Hindlimb muscle (tissue), 1 donor: ENCODE data around the gene TFCP2. TPM values are rescaled to one million over a fixed set of nuclear protein-coding genes. Genes with fewer than 3 reads are reported as not detected.

Experiments used
- DNase-seq: peaks from one replicate; pipeline ENCODE4 v3.0.0-alpha.2; 2013
- polyA plus RNA-seq: library from polyadenylated mRNA; unstranded; fragments of 120-200 nt; gene quantifications from one replicate; pipeline ENCODE4 v1.2.1, GENCODE V29; 2013; ENCODE audit not compliant: insufficient read length

TFCP2 gene
- polyA plus RNA-seq, 1 donor: 41.5 TPM

DNA sequence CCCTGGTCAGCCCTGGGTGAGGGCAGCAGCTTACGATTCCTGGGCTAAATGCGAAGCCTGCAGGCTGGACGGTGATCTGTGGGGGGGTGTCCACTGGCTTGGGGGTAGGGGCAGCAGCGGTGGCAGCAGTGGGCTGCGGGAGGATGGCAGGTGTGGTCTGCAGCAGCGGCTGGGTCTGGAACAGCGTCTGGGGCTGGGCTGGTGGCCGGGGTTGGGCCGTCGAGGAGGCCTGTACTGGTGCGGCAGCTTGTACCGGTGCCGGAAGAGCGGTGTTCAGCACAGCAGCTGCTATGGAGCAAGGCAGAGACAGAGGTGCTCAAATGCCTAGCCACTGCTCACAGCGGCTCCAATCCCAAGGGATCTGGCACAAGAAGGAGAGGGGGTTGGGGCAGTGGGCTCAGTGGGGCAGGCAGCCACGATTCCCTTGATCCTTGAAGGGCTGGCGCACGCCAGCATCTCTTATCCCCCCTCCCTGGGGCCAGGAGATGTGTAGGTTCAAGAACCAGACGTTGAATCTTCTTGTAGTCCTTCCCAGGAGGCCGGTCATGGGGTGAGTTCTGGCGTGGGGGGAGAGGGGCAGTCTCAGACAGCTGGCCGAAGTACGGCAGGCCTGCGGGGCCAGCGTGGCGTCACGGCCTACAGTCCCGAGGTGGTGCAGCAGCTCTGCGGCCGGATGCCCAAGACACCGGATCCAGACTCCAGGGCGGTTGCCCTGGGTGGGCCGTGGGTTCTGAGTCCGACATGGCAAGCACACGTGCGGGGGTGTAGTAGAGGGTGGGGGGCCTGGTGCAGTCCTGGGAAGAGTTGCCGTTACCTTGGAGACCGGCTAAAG is 25.0 kb upstream of the TFCP2 start:
- no peak for DNase-seq

DNA sequence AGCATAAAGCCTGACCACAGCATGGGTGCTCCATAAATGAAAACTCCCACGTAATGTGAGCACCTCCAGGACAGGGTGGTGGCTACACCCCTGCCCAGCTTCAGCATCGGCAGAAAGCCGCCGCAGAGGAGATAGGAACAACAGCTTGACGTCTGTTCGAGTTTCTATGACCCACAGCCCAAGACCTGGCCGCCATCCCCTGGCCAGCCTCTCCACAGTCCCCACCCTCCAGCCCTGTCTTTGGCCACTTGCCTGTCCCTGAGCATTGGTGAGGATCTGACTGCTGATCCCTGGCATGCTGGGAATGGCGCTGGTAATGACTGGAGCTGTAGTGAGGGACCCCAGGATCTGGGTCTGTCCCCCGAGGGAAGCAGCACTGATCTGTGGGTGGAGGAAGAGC is 23.6 kb upstream of the TFCP2 start:
- DNase-seq: no peak

DNA sequence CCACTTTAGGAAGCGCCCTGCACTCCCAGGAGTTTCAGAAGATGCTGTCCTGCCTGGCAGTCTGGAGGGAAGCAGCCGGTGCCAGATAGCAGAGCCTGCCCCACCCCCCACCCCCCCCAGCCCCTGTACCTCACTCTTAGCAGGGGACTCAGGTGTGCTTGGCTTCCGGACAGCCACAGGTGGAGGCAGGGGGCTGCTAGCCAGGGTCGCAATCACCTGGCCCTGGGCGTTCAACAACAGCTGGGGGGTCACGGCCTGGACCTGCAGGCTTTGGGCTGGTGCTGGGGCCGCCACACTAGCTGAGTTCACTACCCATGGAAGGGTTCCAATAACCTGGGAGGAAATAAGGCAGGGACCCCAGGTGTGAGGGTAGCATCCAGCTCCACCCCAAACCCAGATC is 22.9 kb upstream of the TFCP2 start:
- no peak for DNase-seq

DNA sequence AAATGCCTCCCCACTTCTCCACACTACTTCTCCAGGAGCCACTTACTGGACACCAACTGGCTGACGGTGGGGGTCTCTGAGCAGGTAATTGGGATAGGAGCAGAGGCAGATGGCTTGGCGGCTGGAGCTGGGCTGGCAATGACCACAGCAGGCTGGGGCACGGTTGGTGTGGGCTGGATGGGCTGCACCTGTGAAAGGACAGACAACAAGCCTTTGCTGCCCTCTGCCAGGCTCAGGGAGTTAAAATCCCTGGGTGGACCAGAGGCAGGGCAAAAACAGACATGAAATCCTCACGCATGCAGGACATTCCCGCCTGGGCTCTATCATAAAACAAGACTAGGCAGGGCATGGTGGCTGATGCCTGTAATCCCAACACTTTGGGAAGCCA is 19.3 kb upstream of the TFCP2 start:
- no peak for DNase-seq

DNA sequence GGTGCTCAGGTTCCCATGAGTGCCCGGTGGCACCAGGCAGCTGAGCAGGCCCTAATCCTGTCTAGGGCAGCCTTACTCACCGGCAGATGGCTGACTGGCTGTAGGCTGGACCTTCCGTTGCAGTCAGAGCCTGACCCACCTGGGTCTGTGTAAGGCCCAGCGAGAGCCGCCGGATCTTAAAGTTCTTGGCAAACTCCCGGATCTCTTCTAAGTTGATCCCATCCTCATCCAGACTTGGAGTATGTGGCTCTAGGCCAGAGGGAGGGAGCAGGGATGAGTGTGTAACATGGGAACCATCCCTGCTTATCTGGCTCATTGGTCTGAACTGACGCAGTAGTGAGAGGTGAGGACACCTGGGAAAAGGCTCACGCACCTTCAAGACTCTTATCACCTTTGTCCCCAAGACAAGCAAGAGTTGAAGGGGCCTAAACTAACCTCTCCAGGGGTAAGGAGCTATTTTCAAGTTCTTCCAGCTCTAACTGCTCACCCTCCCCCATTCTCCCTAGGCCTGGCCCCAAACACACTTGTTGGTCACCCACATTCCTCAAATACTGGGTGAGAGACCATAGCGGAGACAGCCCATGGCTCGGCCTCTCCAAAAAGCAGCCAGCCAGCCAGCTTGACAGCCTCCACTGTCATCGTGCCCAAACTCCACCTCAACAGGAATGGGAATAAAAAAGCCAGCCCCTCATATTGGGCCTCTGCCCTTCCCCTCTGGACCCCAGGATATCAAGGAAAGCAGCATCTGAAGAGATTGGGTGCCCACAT is 18.8 kb upstream of the TFCP2 start:
- no peak for DNase-seq

DNA sequence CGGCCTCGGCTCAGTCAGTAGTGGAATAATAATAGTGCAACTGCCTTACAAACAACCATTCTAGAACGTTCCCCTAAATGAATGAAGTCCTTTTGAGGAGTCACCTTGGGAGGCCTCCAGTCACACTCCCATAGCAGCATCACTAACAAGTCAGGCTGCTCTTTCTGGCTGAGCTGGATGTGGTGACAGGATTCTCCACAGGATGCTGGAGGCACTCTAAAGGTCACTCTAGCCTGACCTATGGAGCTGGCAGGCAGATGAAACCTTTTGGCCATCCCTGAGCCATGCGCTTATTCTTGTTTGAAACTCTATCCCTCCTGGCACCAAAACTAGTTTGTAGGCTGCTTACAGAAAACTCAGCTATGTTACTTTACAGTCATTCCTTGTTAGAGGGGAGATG is 17.9 kb upstream of the TFCP2 start:
- DNase-seq: no peak

DNA sequence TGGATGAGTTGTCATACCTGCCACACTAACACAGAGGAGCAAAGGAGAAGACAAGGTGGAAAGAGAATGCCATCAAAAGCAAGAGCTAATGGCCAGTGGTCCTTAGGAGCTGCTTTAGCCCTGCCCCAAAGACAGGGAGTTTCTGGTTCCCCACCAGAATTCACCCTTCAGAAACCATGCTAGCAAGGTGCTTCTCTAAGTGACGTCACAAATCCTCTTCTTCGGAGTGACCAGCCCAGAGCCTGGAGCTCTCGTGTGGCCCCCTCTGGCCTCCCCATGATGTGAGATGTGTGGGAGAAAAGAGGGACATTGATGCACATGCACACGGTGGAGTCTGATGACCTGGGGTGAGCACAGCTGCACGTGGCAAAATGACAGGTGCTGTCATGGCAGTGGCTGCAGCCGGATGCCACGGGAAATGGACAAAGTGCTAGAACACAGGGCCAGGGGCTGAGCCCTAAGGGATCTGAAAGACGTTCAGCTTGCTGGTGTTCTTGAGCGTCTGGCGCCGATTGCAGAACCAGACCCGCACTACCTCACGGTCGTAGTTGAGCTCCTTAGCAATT is 16.9 kb upstream of the TFCP2 start:
- DNase-seq: no peak

DNA sequence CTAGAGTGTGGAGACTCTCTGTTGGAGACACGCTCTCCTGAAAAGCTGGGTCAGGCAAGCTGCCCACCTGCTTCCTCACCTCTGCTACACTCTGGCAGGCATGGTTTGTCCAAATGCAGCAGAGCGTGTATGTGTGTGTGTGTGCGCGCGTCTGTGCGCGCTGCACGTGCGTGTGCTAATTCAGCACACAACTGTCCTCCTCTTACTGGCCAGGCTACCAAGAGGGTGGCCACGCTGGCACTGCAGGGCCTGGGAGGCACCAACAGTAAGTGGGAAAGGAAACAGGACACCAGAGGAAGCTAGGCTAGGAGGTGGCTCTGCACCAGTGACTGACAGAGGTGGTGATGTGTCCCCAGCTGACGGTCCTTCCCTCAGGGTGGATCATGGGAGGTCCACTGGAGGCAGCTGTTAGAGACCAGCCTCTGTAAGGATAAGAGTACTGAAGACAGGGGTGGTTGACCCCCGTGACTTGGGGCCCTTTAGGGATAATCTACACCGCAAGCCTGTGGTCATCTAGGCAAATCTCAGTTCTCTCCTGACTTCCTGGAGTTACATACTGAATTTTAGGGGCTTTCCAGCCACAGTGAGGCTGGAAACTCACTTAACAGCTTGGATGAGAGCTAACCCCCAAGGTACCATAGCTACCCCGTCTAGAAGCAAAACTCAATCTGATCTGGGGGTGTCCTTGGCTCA is 15.6 kb upstream of the TFCP2 start:
- no peak for DNase-seq

DNA sequence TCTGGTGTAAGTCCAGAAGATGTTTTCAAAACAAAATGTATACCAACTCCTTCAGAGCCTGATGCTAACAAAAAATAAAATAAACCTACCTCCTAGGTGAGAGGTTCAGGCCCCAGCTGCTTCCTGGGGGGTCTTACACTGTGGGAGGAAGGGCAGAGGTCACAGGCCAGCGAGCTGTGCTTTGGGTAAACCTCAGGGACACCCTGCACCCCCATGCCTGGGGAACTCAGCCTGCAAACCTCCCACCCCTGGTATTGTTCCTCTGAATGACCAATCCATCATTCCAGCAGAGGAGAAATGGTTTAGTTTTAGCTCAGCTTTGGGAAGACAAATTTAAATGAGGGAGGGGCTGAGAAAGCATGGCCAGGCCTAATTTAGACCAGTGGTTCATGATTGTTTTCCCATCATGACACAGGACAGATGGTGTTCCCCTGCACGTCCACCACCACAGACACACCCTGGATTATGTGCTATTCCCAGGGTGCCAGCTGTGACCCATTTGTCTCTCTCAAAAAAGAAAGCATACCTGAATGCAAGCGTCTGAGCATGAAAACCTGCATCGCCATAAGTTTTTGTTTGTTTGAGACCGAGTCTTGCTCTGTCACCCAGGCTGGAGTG is 14.5 kb upstream of the TFCP2 start:
- no peak for DNase-seq

DNA sequence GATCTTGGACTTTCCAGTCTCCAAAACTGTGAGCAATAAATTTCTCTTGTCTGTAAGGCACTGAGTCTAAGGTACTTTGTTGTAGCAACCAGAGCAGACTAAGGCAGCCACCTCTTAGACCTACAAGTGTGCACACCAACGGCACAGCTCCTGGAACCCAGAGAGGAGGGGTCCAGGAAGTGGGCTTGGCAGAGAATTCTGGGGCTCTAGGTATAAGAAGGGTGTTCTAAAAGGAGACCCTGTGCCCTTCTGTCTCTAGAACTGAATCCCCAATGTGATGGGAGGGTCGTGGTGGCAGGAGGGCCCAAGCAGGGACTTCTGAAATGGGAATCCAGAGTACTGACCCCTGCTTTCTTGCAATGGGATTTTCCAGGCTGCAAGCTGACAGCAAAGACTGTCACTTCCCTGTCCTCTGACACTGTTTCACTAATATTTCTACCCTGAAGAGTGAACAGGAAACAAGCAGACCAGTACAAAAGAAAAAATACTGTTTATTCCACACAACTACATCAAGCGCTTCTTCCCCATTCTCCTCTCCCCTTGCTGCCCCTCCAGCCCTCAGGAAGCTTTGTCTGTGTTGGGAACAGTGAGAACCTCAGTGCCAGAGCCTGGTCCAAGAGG is 13.6 kb upstream of the TFCP2 start:
- no peak for DNase-seq

DNA sequence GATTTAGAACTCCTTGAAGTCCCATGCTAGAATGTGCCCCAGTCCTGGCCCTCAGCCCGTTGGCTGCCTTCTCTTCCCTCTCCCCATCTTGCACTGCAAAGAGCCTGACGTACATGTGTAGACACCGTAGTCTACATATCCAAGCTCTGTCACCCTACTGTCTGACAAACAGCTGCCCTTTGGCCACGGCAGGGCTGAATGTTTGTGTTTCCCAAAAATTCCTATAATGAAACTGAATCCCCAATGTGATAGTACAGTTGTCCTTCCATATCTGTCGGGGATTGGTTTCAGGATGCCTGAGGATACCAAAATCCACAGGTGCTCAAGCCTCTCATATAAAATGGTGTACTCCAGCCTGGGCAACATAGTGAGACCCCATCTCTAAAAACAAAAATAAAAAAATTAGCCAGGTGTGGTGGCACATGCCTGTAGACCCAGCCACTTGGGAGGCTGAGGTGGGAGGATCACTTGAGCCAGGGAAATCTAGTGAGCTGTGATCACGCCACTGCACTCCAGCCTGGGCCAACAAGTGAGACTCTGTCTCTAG is 12.3 kb upstream of the TFCP2 start:
- DNase-seq: no peak

DNA sequence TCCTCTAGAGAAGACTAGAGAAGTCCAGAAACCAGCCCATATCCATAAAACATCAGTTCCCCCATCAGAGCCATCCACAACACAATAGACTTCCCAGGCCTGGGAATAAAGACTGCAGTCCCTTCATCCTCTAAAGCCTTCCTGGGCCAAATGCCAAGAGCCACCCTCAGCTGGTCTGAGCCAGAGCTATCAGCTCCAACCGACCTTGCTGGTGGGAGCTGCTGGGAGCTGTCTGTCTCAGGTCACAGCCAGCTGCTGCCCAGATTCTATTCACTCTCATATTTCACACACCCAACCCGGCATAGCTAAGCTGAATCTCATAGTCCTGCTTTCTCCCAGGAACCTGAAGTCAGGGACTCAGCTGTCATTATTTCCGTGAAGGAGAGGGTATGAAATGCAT is 10.9 kb upstream of the TFCP2 start:
- peak; percentile 59 for DNase-seq

DNA sequence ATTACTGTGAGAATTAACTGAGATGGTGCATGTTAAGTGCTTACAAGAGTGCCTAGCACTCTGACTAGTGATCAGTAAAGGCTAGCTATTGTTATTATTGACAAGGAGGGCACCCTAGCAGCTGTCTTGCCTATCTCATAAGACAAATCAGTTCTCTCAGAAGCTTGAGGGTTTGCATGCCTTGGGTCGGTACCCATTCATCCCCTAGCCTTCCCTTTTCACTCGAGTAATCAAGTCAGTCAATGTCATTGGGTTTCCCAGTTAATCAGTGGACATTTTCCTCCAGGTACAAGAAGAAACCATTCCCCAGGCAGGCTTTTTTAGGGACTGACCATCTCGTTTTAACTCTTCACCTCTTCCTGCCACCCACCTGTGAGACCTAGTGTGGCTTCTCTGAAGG is 10.4 kb upstream of the TFCP2 start:
- no peak for DNase-seq

DNA sequence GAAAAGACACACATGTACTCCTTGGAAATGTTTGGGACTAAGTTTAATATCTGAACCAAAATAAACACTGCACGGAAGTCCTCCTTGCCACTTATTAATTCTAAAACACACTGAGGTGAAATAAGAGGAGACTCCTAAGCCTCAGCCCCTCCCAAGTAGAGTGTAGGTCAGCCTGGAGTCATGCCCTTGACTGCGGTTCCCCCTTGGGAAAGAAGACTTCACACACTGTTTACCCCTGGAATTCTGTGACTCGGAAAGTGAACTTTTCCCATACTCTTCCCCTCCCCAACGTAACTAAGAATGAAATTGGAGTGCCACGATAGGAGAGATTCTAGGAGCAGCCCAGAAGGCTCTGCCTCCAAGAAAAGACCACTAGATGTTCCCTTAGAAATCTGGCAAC is 8.6 kb upstream of the TFCP2 start:
- DNase-seq: no peak

DNA sequence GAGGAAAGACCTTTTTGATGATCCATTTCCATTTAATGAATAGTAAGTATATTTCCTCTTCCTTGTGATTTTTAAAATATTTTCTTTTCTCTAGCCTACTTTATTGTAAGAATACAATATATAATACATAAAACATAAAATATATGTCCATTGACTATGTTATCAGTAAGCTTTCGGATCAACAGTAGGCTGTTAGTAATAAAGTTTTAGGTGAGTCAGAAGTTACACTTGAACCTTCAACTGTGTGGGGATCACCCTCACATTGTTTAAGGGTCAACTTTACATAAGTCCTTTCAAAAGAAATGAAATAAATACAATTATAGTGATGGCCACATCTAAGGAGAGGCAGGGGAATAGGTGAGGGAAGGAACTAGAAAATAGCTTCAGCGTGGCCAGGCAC is 5.0 kb upstream of the TFCP2 start:
- no peak for DNase-seq

DNA sequence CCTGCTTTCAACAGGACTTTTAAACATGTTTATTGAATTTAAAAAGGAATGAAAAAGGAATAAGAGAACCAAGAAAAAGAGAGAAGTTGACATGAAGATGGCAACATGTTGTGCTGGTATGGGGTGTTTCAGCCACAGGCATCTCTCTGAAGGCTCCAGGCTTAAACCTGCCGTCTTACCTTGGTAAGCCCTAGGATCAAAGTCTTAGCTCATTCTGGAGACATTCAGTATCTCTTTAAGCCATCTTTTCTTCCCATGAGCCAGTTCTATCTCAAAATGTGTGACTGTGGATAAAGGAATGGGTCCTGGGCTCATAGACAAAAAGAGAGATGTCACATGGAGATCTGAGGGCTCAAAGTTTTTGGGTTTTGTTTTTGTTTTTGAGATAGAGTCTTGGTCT is 1.6 kb upstream of the TFCP2 start:
- no peak for DNase-seq

DNA sequence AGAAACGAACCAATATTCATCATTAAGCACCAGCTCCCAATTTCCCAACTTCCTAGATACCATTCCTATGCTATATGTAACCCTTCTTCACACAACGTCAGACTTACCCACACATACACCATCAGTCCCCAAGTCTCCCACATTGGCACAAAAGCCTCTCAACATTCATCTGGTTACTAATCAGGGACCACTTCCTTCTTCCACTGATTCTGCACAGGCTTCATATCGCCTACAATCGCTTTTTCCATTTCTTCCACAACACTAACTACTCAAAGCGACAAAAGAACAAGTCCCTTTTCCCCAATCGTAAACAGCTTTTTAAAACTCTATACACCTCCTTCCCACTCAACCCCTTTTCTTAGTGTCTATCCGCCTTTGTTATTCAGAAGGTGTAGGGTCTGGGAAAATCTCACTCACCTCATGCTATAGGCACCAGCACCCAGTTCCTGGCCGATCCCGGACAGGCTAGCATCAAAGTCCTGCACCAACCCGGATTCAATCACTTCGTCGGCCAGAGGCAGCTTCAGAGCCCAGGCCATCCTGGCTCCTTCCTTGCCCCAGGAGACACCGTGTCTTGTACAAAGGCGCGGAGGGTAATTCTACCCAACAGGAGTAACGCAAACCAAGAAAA is 936 bp downstream of the TFCP2 start:
- no peak for DNase-seq

DNA sequence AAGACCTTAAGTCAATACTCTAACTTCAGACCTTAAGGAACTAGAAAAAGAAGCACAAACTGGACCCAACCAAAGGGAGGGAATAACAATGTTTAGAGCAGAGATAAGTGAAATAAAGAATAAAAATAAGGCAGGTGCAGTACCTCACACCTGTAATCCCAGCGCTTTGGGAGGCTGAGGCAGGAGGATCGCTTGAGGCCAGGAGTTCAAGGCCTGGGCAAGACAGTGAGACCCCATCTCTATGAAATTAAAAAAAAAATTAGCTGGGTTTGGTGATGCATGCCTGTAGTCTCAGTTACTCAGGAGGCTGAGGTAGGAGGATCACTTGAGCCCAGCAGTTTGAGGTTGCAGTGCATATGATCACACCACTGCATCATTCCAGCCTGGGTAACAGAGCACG is 9.1 kb downstream of the TFCP2 start:
- no peak for DNase-seq

DNA sequence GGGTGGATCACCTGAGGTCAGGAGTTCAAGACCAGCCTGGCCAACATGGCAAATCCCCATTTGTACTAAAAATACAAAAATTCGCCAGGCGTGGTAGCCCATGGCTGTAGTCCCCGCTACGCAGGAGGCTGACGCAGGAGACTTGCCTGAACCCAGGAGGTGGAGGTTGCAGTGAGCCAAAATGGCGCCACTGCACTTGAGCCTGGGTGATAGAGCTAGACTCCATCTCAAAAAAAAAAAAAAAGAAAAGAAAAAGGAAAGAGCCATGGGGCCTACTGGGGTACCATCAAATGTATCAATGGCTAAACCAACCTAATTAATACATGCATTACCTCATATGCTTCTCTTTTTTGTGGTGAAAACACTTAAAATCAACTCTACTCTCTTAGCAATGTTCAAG is 10.7 kb downstream of the TFCP2 start:
- DNase-seq: no peak

DNA sequence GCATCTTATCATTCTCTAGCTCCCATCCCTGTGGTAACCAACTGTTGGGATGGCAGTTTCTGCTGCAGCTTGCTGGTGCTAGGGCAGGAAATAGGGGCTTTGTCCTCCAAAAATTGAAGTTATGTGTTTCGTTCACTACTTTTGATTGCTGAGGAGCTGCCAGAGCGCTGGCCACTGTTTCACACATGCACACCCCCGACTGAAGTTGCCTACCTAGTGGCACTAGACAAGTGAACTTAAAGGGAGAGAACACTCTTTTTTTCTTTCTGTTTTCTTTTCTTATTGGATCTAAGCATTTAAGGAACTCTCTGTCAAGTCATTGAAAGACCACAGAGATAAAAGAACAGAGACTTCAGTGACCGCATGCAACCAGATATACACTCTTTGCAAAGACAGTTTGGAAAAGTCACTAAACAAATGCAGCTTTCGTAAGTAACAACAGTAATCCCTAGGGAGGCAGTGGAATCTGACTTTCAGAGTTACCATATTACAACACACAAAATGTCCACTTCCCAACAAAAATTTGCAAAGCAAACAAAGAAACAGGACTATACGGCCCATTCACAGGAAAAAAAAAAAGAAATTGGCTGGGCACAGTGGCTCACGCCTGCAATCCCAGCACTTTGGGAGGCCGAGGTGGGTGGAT is 12.0 kb downstream of the TFCP2 start:
- no peak for DNase-seq

DNA sequence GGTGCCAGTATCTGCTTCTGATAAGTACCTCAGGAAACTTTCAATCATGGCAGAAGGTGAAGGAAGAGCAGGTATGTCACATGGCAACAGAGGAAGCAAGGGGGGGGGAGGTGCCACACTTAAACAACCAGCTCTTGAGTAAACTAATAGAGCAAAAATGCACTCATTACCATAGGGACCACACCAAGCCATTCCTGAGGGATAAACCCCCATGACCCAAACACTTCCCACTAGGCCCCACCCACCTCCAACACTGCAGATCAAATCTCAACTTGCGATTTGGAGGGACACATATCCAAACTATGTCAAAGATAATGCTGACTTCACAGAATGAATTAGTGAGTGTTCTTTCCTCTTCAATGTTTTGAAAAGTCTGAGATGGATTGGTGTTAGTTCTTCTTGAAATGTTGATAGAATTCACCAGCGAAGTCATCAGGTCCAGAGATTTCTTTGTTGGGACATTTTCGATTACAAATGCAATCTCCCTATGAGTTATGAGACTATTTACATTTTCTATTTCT is 16.6 kb downstream of the TFCP2 start:
- DNase-seq: no peak
